HG02884 (cell line): Measurements from ENCODE around the gene CREBZF.
A peak's percentile ranks its signal among the peaks of the same experiment; 100 is the strongest.

Source experiments
- ATAC-seq: cut with Tn5 transposase; IDR thresholded peaks from one replicate; pipeline ENCODE4 v1.9.1; 2021; ENCODE audit warnings: mild to moderate bottlenecking, moderate library complexity; ENCODE audit not compliant: unreplicated experiment

CREBZF gene

GRCh38 chr11:85664615-85665481 is at the start of gene CREBZF:
Gene CREBZF, minus strand, starts transcription at chr11:85665129. Its CDS starts 254 bp downstream, at chr11:85664875.
- peak; percentile 90 for ATAC-seq

GRCh38 chr11:85712953-85713352 is 48.0 kb upstream of the CREBZF start:
- no peak for ATAC-seq

DNA sequence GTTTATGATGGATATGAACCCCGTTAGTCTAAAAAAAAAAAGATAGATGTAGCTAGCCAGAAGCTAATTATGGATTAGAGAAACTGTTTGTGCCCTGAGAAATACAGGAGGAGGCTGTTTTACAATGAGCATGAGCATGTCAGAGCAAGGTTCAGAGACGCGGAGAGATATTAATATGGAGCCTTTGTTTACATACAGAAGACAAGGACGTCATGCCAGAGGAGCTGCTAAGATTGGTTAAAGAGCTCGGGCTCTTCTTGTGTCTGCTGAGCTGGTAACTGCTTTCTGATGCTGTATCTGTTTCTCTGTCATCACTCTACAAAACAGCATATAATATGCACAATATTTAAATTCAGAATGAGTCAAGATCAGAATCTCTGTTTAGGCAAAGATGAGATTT is 46.0 kb upstream of the CREBZF start:
- no peak for ATAC-seq

DNA sequence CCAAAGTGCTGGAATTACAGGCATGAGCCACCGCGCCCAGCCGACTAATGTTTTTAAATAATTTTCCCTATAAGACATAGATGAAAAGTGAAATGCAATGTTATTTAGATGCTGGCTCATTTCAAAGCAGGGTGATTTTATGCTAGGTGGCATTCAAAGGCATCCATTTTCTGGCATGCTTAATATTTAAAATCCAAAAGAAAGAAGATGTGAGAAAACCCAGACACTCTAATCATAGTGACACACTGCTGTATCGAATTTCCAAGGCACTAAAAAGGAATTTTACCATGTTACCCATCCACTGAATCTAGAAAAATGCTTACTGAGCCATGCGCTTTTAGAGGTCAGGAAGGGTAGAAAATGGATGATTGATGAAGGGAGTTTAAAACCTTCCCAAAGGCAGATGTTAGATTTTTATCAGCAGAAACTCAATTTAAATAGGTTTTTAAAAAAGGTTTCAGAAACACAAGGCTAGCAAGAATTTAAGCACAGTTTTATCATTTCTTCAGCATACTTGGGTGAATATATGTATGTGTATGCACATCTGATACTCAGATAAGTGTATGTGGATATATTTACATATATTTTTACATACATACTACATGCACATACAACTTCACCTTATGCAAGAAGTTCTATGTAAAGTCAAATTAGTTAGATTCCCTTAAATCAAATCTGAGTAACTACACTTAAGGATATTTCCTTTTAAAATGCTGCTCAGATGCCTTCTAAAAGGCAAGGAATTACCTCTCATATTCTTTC is 45.2 kb upstream of the CREBZF start:
- ATAC-seq: no peak

DNA sequence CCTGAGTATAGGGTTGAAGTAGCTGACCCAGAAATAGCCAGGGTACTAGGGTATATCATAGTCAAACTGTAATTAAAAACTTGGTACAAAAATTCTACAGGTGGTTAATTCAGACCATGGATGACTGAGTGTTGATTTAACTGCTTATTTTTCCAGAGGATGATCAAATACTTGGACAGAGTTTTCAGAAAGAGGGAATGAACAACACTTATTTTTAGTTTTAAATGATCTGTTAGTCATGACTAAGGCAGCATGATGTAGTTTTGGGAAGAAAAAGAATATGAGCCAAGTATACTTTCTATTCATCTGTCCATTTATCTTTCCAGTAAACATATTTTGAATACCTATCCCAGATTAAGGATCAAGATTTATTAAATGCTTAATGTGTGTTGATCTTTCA is 40.9 kb upstream of the CREBZF start:
- no peak for ATAC-seq

DNA sequence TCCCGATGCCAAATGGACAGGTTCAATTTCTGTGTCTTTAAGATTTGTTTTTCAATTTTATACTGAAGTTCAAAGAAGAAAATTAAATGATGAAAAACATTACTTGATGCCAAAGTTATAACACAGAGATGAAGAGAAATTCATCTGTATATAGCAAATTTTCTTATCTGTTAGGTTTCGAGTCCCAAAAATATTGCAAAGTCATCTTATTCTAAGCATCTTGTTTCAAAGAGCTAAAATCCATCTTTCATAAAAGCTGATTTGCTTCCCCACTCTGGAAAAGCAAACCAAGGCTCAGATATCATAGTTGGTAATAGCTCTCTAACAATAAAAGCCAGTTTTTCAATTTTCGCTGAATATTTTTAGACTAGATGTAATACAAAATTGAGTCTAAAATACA is 40.0 kb upstream of the CREBZF start:
- ATAC-seq: no peak

- ATAC-seq: peak; percentile 80
Observed at GRCh38 chr11:85699957-85700741, 35.2 kb upstream of the CREBZF start.

- no peak for ATAC-seq
Observed at GRCh38 chr11:85698195-85698594, 33.3 kb upstream of the CREBZF start.

GRCh38 chr11:85697747-85698146 is 32.8 kb upstream of the CREBZF start:
- ATAC-seq: no peak

GRCh38 chr11:85695546-85695945 is 30.6 kb upstream of the CREBZF start:
- ATAC-seq: no peak

DNA sequence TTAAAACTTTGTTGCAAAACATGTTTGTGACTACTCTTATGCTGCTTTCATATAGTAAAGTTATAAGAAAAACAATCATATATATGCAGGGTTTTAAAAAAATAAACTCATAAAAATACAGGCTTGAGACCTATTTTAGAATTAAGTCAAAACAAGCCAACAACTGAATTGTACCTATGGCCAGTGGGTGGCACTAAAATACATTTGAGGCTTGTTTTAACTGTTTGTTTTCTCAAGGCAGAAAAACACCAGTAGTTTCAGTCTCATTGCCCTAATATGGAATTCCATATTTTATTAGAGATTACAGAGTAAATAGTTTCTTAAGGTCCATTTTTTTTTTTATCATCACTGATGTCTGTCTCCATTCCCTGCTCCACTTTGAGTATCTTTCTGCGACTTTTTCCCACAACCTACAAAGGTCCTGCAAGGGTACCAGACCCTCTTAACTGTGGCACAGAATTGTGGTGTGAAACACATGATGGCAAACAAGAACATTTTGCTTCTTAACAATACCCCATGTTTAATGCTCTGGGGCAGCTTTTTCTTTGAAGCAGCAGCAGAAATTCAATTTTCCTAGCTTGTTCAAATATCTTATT is 29.6 kb upstream of the CREBZF start:
- peak; percentile 48 for ATAC-seq

DNA sequence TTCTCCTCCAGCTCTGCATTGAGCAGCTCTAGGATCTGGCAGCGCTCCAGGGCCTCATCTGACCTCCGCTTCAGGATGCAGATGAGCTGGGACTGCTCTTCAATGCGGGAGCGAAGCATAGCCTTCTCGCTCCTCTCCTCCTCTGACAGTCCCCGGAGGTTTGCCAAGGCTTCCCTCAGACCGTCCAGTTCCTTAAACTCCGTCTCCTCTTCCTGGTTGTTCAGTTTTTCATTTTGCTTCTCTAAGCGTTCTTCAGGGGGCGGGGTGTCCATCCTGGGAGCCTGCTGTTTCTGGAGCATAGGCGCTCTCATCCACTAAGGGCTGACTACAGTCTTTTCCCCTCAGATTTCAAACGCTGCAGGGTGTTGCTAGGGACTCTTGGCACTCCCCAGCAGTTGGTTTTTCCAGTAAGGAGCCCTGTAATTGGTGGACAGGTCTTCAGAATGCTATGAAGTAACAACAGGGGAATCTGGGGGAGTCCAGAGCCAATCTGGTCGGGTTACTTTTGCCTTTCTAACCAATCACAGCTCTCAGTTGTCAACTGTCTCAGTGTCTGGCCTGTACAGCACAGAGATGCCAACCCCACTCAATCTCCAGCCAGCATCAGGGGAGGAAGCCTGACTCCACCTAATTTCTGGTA is 21.0 kb upstream of the CREBZF start, which contains the start of gene CCDC89:
Gene CCDC89 (minus strand): TSS at position 376 of the 640 bp plus-strand sequence. CDS start 65 bp downstream, at position 311.
- ATAC-seq: no peak

- no peak for ATAC-seq
Observed at GRCh38 chr11:85685125-85685819, 20.3 kb upstream of the CREBZF start.

- ATAC-seq: peak; percentile 84
Observed at GRCh38 chr11:85682330-85683305, 17.7 kb upstream of the CREBZF start.

- ATAC-seq: no peak
Observed at GRCh38 chr11:85680897-85681296, 16.0 kb upstream of the CREBZF start.

GRCh38 chr11:85679576-85679975 is 14.6 kb upstream of the CREBZF start:
- no peak for ATAC-seq

DNA sequence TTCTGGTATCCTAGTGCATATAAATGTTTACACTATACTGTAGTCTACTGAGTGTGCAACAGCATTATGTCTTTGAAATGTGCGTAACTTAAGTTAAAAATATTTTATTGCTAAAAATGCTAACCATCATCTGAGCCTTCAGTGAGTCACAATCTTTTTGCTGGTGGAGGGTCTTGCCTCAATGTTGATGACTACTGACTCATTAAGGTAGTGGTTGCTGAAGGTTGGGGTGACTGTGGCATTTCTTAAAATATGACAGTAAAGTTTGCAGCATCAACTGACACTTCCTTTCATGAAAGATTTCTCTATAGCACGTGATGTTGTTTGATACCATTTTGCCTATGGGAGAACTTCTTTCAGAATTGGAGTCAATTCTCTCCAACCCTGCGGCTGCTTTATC is 8.5 kb upstream of the CREBZF start:
- no peak for ATAC-seq

DNA sequence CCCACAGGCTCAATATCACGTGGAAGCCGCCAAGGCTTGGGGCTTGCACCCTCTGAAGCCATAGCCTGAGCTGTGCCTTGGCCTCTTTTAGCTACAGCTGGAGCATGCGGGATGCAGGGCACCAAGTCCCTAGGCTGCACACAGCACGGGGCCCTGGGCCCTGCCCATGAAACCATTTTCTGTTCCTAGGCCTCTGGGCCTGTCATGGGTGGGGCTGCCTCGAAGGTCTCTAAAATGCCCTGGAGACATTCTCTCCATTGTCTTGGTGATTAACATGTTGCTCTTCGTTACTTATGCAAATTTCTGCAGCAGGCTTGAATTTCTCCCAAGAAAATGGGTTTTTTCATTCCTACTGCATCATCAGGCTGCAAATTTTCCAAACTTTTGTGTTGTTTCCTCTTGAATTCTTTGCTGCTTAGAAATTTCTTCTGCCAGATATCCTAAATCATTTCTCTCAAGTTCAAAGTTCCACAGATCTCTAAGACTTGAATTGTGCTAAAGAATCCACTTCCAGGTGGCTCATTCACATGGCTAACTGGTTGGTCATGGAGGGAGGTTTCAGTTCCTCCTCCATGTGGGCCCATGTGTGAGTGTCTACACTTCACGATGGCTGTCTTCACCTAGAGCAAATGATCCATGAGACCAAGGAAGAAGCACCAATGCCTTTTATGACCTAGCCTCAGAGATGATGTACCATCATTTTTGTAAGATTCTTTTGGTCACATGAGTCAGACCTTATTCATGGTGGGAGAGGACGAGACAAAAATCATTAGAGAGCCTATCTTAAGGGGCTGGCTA is 7.4 kb upstream of the CREBZF start:
- ATAC-seq: no peak
